HG03060 (cell line): Measurements from ENCODE around the gene APOL2.
"Not testable (repeated sequence)": the region's sequence is repeated elsewhere in the genome, so short reads cannot be mapped to it uniquely, and the experiment has no call there.

ENCODE experiments used
- ATAC-seq: cut with Tn5 transposase; IDR thresholded peaks from one replicate; pipeline ENCODE4 v1.9.1; 2021; ENCODE audit warnings: low read depth, moderate number of reproducible peaks; ENCODE audit not compliant: unreplicated experiment

APOL2 gene

DNA sequence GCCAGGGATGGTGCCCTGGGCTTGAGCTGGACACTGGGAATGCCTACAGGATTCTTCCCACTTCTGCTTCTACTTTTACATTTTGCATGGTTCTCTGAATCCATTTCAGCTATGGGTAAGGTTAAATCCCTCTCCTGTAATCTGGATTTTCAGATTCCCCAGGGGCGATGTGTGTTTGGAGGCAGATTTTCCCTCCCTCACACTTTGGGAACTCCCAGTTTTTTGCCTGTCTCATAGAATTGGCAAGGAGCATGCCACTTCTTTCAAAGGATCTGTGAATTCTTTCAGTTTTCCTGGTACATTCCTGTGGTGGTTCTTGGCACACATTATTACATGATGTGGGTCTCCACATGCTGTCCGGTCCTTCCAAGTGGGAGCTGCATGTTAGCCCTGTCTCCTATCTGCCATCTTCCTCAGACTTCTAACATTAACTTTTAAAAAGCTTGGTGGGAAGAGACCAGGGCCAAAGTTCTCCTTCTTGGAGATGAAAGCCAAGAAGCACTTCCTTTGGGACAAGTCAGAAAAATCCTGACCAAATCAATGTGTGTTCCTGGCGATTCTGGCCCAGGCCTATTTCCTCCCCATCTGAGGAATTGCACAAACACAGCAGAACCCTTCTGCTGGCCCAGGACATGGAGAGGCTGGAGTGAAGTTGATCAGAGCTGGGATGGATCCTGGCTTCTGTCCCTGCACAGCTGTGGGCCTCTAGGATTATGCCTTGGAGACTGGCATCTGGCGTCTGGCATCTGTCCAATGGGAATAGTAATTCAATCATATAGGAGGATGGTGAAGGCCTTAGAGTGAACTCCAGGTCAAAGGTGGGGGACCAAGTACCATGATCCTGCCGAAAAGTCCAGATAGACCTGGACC, 5.4 kb upstream of the APOL2 start:
- no peak for ATAC-seq

GRCh38 chr22:36243986-36244385, 4.7 kb upstream of the APOL2 start:
- no peak for ATAC-seq

DNA sequence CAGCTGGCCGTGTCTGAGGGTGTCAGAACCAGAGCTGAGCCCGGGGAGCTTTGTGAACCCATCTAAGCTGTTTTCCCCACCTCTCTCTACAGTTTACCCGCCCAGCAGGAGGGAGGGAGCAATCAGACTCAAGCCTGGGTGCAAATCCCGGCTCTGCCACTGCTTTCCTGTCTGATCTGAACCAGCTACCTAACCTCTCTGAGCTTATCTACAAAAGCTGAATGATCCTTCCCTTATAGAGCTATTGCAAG, 252 bp downstream of the APOL2 start:
- no peak for ATAC-seq

- ATAC-seq = no peak
Measured at GRCh38 chr22:36238373-36239149, 766 bp downstream of the APOL2 start.

DNA sequence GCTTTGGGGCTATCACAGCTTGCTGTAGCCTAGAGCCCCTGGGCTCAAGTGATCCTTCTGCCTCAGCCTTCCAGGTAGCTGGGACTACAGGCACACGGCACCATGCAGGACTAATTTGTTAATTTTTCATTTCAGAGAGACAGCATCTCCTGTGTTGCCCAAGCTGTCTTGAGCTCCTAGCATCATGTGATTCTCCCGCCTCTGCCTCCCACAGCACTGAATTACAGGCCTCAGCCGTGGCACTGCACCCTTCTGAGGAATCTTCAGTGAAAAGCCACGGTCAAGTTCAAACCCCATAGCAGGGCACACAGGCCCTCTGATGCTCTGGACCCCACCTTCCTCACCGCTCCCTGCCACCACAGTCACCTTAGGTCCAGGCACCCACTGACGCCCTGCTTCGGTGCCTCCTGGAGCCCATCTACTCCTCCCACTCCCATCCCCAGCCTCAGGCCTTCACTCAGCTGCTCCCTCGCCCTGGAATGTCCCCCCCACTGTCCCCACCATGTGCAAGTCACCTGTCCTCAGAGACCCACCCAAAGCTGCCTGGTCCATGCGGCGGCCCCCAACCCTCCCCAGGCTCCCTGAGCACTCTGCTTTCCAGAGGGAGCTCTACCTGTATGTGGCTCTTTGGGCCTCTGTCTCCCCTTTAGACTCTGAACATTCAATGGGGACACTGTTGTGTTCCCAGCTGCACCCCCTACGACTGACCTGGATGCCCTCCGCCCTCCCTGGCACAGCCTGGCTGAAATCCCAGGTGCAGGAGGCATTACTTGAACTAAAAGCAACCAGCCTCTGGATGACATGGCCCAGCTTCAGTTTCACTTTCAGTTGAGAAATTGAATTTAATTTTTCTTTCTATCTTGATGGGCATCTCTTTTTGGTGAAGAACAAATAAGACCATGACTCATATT, 1.6 kb downstream of the APOL2 start:
- ATAC-seq = no peak

DNA sequence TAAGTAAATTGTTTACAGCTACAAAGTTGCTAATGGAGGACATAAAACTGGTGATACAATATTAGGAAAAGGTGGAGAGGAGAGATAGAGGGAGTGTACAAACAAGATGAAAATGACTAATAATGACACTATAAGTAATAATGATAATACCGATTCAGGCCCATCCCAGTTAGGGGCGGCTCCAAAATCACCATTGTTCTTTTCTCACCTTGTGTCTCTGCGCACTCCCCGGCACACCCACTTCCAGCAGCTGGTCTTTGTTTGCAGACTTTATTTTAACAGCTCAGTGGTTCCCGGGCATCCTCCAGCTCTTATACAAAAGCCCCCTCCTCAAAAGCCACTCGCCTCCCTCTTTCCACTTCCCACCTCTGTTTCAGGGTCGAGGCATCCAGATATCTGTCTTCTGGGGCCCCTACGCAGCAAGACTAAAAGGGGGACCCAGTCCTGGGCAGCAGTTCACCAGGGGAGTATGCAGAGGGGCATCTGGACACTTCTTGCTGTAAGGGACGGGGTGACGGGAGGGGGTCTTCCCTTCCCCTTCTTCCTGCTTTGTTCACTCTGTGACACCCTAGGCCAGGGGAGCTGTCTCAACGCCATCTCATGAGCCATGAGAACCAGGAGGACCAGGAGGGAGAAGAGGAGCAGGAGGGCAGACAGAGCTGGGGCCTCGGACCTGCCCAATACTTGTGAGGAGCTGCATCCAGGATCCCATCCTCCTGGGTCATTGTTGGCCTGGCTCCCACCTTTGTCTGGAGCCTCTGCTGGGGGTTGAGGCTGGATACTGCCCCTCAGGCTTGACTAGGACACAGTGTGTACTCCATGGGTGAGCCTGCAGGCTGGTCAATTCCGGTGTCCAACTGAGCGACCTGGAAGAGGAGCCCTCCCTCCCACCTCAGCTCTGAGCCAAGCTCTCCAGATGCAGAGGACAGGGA, 2.7 kb downstream of the APOL2 start:
- ATAC-seq = no peak

GRCh38 chr22:36235585-36235984, 3.7 kb downstream of the APOL2 start:
- ATAC-seq = no peak

DNA sequence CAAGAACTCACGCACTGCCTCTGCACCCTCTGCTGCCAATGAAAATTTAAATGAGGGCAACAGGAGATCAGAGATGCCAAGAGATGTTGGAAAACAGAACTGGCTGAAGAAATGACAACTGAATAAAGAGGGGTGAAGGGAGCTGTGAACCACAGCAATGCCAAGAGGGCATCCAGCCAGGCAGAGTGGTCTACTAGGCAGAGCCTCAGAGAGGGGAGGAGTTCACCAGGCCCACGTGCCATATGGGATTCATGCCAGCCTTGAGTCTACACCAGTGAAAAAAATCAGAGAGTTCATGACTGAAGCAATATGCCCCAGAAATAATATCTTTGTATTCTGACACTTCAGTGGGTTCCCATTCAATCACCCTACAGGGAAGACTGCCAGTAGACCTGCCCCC, 4.4 kb downstream of the APOL2 start:
- ATAC-seq = no peak

- no peak for ATAC-seq
Measured at GRCh38 chr22:36234213-36234612, 5.1 kb downstream of the APOL2 start.

GRCh38 chr22:36233796-36234195, 5.5 kb downstream of the APOL2 start:
- no peak for ATAC-seq

GRCh38 chr22:36232715-36233401, 6.5 kb downstream of the APOL2 start:
- no peak for ATAC-seq

GRCh38 chr22:36231051-36231450, 8.3 kb downstream of the APOL2 start:
- not testable (repeated sequence) for ATAC-seq

- ATAC-seq = not testable (repeated sequence)
Measured at GRCh38 chr22:36229649-36230048, 9.7 kb downstream of the APOL2 start.

DNA sequence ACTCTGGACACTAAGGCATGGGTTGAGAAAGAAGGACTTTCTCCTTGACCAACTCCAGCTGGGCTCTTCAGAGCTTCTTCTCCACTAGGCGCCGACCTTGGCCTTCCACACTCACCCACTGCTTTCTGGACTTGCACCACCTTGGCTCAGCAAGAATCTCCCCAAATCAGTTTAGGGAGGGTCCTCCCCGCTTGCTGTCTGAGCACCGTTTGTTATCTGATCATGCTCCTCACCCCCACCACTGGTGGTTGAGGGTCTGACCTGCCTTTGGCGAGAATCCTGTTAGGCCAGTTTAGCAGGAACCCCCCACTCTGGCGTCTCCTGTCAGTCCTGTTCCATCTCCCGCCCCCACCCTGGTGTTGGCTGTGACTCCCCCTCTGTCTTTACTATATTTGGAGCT, 10.4 kb downstream of the APOL2 start:
- ATAC-seq = no peak

DNA sequence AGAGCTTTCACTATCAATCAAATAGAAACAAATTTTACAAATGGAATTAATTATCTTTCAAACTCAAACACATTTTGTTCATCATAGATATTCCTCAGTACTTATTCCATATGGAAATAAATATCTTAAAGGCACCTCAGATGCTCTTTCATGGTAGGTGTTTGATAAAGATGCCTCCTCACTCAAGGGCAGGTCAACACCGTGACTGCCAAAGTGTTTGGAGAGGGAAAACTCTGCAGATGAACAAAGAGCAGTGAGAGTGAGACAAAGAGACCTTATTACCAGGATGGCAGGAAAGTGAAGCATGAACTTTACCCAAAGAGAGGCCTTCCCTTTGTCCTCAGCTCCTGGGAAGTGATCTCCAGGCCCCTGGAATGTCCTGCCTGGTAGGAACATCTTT, 11.0 kb downstream of the APOL2 start:
- ATAC-seq = not testable (repeated sequence)

DNA sequence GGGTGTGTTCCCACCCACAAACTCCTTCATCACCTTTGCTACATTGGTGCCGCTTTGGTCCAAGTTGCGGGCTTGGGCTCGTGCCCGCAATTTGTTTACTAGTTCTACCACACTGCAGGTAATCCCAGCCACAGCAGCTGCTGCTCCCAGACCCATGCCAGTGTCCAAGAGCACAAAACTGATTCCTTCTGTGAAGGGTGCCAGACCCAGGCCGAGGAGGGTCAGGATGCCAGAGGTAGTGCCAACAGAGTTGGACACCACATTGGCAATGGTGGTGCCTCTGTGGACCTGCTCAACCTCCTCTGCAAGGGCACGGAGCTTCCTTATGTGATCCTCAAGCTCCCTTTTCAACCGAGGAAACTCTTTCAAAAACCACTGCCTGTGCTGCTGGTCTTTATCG, 11.5 kb downstream of the APOL2 start:
- ATAC-seq = no peak

DNA sequence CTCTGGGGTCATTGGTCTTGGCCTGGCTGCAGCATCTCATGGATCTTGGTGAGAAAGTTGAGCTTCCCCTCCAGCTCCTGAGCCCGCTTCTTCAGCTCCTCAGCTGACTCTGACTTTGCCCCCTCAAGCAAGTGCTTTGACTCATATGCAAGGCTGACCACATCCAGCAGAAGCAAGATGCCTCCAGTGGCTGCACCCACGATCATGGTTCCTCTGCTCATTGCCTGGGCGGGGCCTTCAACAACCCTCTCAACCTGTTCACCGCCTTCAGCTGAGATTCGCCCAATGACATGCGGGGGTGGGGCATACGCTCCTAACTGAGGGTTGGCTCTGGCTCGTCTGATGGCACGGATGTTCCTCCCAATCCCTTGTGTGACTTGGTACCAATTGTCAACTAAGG, 11.9 kb downstream of the APOL2 start:
- ATAC-seq = no peak

- no peak for ATAC-seq
Measured at GRCh38 chr22:36226189-36226588, 13.1 kb downstream of the APOL2 start.

- no peak for ATAC-seq
Measured at GRCh38 chr22:36225333-36225922, 13.9 kb downstream of the APOL2 start.
